Fibroblast of lung (primary cell): ENCODE results near the gene ZNF318.

Source experiments
- CTCF ChIP-seq, 2 donors: IDR thresholded peaks in 1 of 2; conservative IDR thresholded peaks in 1 of 2; 1 replicate in 1 of 2; 2 replicates in 1 of 2; pipeline ENCODE4 v1.5.1; 2011 to 2012; ENCODE audit warnings: low read length in 2 of 2, control low read depth in 1 of 2, inconsistent platforms in 1 of 2, low read depth in 1 of 2, mild to moderate bottlenecking in 1 of 2
- EZH2 ChIP-seq: IDR thresholded peaks from 2 replicates; pipeline ENCODE4 v1.5.1; 2012; ENCODE audit warnings: low read length, control low read depth, mild to moderate bottlenecking; ENCODE audit errors: missing control alignments

GRCh38 chr6:43347444-43347843, 22.0 kb downstream of the ZNF318 start:
- TF ChIP-seq CTCF (conservative IDR thresholded peaks at IDR 0.05 in 1 of 2, IDR thresholded peaks at IDR 0.05 in 1 of 2; ENCODE audit: low read depth in 1 of 2, low read length in 2 of 2) = no peak
- TF ChIP-seq EZH2 = no peak
